Urinary bladder (tissue), 4 donors: ENCODE results near the gene RCAN3. TPM values are rescaled to one million over a fixed set of nuclear protein-coding genes. Genes with fewer than 3 reads are reported as not detected.
"Not testable (repeated sequence)": the region's sequence is repeated elsewhere in the genome, so short reads cannot be mapped to it uniquely, and the experiment has no call there.

Experiments
- DNase-seq: peaks from one replicate; pipeline ENCODE4 v3.0.0-alpha.2; 2015; ENCODE audit errors: extremely low spot score
- H3K27ac ChIP-seq: one replicate; pipeline ENCODE4 v1.5.1; 2013; ENCODE audit warnings: low read depth, mild to moderate bottlenecking, moderate library complexity
- H3K36me3 ChIP-seq: one replicate; pipeline ENCODE4 v1.6.1; 2013; ENCODE audit warnings: mild to moderate bottlenecking, moderate library complexity; ENCODE audit not compliant: insufficient read depth
- H3K4me1 ChIP-seq: one replicate; pipeline ENCODE4 v1.6.1; 2013; ENCODE audit warnings: mild to moderate bottlenecking, moderate library complexity; ENCODE audit not compliant: insufficient read depth
- H3K4me3 ChIP-seq: one replicate; pipeline ENCODE4 v1.5.1; 2013; ENCODE audit warnings: low read depth, low read length
- WGBS: extraction: QIAGEN DNeasy Blood & Tissue Kit; methylation state at CpG from one replicate; pipeline ENCODE4 v1.1.7; 2013; 5-methylcytosine and 5-hydroxymethylcytosine counted together
- polyA plus RNA-seq: library from polyadenylated mRNA; stranded (reverse); fragments of 200-250 nt; gene quantifications from one replicate; pipeline ENCODE4 v1.2.3, GENCODE V29; 2013
- total RNA-seq: library from RNA; depleted of rRNA; stranded (reverse); fragments of >200 nt; gene quantifications from one replicate; pipeline ENCODE4 v1.2.3, GENCODE V29; 2014
- donor health status: healthy with polysubstance abuse.
- donor health status: healthy.

RCAN3 gene
- total and polyA plus RNA-seq, 2 donors: 2.6 to 8.6 TPM

DNA sequence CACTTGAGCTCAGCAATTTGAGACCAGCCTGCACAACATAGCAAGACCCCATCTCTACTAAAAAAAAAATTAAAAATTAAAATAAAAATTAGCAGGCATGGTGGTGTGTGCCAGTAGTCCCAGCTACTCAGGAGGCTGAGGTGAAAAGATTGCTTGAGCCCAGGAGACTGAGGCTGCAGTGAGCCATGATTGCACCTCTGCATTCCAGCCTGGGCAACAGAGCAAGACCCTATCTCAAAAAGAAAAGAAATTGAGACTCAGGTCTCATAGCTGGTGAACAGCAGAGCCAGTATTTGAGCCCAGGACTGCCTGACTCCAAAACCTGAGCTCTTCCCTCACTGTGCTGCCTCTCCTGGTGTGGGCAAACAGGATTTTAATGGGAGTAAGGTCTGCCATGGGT, 28.4 kb upstream of the RCAN3 start:
- Histone ChIP-seq H3K4me3 (no peak overlapping the region), H3K4me1 (no peaks in the 10 kb centered on the region), H3K27ac (no peak overlapping the region), H3K36me3 (no peaks in the 10 kb centered on the region)
- no peak for DNase-seq

DNA sequence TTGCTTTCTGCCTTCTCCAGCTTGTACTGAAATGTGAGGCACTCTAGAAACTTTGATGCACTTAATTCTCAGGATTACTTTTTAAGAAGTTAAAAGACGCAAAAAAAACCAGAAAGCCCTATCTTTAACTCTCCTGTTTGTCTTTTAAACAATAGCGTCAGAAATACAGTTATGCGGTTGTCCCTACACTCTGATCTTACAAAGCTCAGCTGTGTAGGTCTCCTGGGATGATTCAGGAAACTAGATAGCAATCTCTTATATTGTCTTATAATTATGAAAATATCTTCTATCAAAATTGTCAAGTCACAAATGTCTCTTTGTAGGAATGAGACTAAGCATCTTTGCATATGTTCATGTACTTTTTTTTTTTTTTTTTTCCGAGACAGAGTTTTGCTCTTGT, 26.9 kb upstream of the RCAN3 start:
- Histone ChIP-seq H3K27ac (no peak overlapping the region), H3K36me3 (no peaks in the 10 kb centered on the region), H3K4me1 (no peaks in the 10 kb centered on the region), H3K4me3 (no peak overlapping the region)
- WGBS: 62% methylated on average over 4 of the region's 4 CpGs
- DNase-seq: no peak

DNA sequence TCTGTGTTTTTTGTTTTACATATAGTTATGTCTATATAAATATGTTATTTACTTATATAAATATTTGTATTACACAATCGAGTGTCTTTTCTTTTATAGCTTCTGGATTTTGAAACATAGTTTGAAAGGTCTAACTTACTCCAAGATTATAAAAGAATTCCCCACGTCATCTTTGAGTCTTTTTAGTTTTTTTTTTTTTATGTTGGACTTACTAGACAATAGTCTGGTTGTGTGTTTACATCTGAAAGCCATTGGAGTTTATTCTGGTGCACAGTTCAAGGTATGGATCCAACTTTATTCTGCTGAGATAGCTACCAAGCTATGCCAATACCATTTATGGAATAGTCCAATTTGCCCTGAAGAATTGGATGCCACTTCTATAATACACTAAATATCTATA, 26.1 kb upstream of the RCAN3 start:
- Histone ChIP-seq H3K4me3 (no peak overlapping the region), H3K4me1 (no peaks in the 10 kb centered on the region), H3K36me3 (no peaks in the 10 kb centered on the region), H3K27ac (no peak overlapping the region)
- DNase-seq: no peak
- WGBS: 30% methylated on average over 2 of the region's 2 CpGs

DNA sequence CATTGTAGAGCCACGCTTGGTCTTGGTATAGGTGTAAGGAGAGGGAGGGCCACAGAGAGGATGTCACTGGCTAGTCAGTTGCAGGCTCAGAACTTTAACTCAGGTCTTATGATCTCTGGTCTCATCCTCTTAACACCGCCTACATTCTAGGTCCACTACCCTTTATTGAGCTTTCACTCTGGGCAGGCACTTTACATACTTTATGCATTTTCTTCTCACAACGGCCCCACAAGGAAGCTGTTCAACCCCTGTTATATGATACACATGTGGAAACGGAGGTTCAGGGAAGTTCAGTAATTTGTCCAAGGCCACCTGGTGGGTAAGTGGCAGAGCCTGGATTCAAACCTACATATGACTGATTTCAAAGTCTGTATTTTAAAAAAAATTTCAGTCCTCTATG, 25.3 kb upstream of the RCAN3 start:
- no peaks in the 10 kb centered on the region for H3K4me1 ChIP-seq
- DNase-seq: no peak
- H3K27ac ChIP-seq: no peak overlapping the region
- 78% methylated on average over 4 of the region's 4 CpGs for WGBS
- no peaks in the 10 kb centered on the region for H3K36me3 ChIP-seq
- H3K4me3 ChIP-seq: no peak overlapping the region

DNA sequence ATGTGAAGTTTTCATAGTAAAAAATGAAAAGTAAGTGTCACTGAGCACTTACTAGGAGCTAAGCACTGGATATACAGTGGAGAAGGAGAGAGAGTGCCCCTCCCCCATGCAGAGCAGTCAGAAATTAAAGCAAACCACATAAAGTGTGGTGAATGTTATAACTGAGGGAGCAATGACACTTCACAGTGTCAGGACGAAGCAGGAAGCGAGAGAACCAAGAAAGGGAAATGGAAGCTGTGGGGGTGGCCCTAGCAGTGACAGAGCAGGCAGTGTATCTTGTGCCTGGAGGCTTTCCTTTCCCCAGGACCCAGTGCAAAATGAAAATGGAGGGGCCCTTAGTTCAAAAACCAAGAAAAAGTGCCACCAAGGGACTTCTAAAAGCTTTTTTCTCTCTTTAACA, 21.5 kb upstream of the RCAN3 start:
- H3K27ac ChIP-seq: no peak overlapping the region
- 68% methylated on average over 2 of the region's 2 CpGs for WGBS
- no peak overlapping the region for H3K4me3 ChIP-seq
- no peak for DNase-seq
- H3K4me1 ChIP-seq: no peaks in the 10 kb centered on the region
- H3K36me3 ChIP-seq: no peaks in the 10 kb centered on the region

DNA sequence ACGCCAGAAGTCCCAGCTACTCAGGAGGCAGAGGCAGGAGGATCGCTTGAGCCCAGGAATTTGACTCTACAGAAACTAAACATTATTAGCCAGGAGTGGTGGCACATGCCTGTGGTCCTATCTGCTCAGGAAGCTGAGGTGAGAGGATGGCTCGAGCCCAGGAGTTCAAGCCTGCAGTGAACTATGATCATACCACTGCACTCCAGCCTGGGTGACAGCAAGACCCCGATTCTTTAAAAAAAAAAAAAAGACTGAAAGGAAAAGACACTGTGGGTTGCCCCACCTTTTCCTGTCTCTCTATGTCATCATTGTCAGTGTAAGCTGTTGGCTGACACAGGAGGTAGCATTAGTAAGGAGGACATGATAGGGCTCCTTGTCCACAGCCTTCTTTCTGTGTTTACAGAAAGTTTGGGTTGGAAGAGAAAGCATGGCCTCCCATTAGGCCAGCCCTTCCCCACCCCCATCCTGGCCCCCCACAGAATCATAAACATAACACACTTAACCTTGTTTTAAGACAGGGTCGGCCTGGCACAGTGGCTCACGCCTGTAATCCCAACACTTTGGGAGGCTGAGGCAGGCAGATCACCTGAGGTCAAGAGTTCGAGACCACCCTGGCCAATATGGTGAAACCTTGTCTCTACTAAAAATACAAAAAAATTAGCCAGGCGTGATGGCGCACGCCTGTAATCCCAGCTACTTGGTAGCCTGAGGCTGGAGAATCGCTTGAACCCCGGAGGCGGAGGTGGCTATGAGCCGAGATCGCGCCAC, 20.6 kb upstream of the RCAN3 start:
- no peak overlapping the region for H3K27ac ChIP-seq
- no peak for DNase-seq
- 86% methylated on average over 16 of the region's 16 CpGs for WGBS

GRCh38 chr1:24483441-24483840, 19.2 kb upstream of the RCAN3 start:
- Histone ChIP-seq H3K4me1 (no peaks in the 10 kb centered on the region), H3K36me3 (no peaks in the 10 kb centered on the region), H3K4me3 (no peak overlapping the region), H3K27ac (no peak overlapping the region)
- DNase-seq: no peak
- WGBS: 90% methylated on average over 5 of the region's 5 CpGs

More for the DNA sequence above, 20.6 kb upstream of the RCAN3 start:
- Histone ChIP-seq H3K4me3 (no peak overlapping the region), H3K4me1 (no peaks in the 10 kb centered on the region), H3K36me3 (no peaks in the 10 kb centered on the region)

DNA sequence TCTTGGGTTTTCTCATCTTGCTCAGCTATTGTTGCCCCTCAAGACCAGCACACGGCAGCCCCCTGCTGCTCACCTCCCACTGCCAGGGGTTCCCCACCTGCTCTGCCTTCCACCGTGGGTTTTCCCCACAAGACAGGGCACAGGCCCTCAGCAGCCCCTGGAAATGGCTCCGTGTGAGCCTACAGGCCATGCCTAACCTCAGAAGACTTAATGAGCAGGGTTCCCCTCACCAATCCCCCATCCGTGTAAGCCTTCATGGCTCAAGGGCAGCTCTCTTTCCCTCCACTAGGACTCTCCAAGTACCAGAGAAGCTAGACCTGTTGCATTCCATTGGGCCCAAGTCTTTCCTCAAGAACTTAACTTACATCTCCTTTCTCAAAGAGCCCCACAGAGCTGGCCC, 18.4 kb upstream of the RCAN3 start:
- no peaks in the 10 kb centered on the region for H3K36me3 ChIP-seq
- H3K4me1 ChIP-seq: no peaks in the 10 kb centered on the region
- 71% methylated on average over 4 of the region's 4 CpGs for WGBS
- DNase-seq: no peak
- H3K4me3 ChIP-seq: no peak overlapping the region
- no peak overlapping the region for H3K27ac ChIP-seq

- no peak for DNase-seq
- Histone ChIP-seq H3K36me3 (no peaks in the 10 kb centered on the region), H3K4me3 (no peak overlapping the region), H3K4me1 (no peaks in the 10 kb centered on the region), H3K27ac (no peak overlapping the region)
- 73% methylated on average over 7 of the region's 7 CpGs for WGBS
These were observed 16.1 kb upstream of the RCAN3 start for GRCh38 chr1:24486331-24487065.

DNA sequence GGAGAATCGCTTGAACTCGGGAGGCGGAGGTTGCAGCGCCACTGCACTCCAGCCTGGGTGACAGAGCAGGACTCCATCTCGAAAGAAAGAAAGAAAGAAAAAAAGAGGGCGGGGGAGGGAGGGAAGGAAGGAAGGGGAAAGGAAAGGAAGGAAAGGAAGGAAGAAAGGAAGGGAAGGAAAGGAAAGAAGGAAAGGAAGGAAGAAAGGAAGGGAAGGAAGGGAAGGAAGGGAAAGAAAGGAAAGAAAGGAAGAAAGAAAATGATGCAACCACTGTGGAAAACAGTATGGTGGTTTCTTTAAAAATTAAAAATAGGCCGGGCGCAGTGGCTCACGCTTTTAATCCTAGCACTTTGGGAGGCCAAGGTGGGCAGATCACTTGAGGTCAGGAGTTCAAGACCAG, 15.2 kb upstream of the RCAN3 start:
- WGBS: 87% methylated on average over 9 of the region's 9 CpGs
- H3K36me3 ChIP-seq: no peaks in the 10 kb centered on the region
- no peak for DNase-seq
- no peak overlapping the region for H3K4me3 ChIP-seq
- H3K4me1 ChIP-seq: no peaks in the 10 kb centered on the region
- H3K27ac ChIP-seq: no peak overlapping the region

DNA sequence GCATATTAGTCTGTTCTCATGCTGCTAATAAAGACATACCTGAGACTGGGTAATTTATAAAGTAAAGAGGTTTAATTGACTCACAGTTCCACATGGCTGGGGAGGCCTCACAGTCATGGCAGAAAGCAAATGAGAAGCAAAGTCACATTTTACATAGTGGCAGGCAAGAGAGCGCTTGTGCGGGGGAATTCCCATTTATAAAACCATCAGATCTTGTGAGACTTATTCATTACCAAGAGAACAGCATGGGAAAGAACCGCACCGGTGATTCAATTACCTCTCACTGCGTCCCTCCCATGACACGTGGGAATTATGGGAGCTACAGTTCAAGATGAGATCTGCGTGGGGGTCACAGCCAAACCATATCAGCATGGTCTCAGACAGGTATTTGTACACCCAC, 14.5 kb upstream of the RCAN3 start:
- not testable (repeated sequence) for H3K27ac ChIP-seq

GRCh38 chr1:24489674-24490073, 13.0 kb upstream of the RCAN3 start:
- DNase-seq: no peak
- Histone ChIP-seq H3K4me1 (no peaks in the 10 kb centered on the region), H3K36me3 (no peaks in the 10 kb centered on the region), H3K27ac (no peak overlapping the region), H3K4me3 (no peak overlapping the region)
- 92% methylated on average over 13 of the region's 13 CpGs for WGBS

More for the DNA sequence above, 14.5 kb upstream of the RCAN3 start:
- not testable (repeated sequence) for H3K4me3 ChIP-seq, DNase-seq, H3K36me3 ChIP-seq, H3K4me1 ChIP-seq
- WGBS: 92% methylated on average over 7 of the region's 7 CpGs

- DNase-seq: no peak
- Histone ChIP-seq H3K4me3 (no peak overlapping the region), H3K36me3 (no peaks in the 10 kb centered on the region), H3K27ac (no peak overlapping the region), H3K4me1 (no peaks in the 10 kb centered on the region)
- 96% methylated on average over 18 of the region's 18 CpGs for WGBS
These were observed 12.4 kb upstream of the RCAN3 start for GRCh38 chr1:24490101-24490781.
